Transverse colon (tissue), 4 donors: ENCODE data around the gene PDLIM3. TPM values are rescaled to one million over a fixed set of nuclear protein-coding genes. Genes with fewer than 3 reads are reported as not detected.

ENCODE experiments used
- DNase-seq: peaks from one replicate; pipeline ENCODE4 v3.0.0-alpha.2; 2019
- H3K27ac ChIP-seq, 4 donors: fragments of 200-600 bp; sonication (generic); 2 replicates each; pipeline ENCODE4 v1.5.1; 2016 to 2018; ENCODE audit warnings: inconsistent platforms in 4 of 4
- H3K27me3 ChIP-seq: fragments of 200-600 bp; sonication (generic); 2 replicates; pipeline ENCODE4 v1.5.1; 2017; ENCODE audit warnings: inconsistent platforms
- H3K36me3 ChIP-seq, 4 donors: fragments of 200-600 bp; sonication (generic); 2 replicates each; pipeline ENCODE4 v1.5.1; 2017 to 2019; ENCODE audit warnings: inconsistent platforms in 4 of 4
- H3K4me1 ChIP-seq, 4 donors: fragments of 200-600 bp; sonication (generic); 2 replicates each; pipeline ENCODE4 v1.5.1; 2017 to 2020; ENCODE audit warnings: inconsistent platforms in 4 of 4
- H3K4me3 ChIP-seq, 4 donors: fragments of 200-600 bp; sonication (generic); 1 replicate in 1 of 4; 2 replicates in 3 of 4; pipeline versions ENCODE4 v1.5.1 to v1.6.1; 2017 to 2019; ENCODE audit warnings: inconsistent platforms in 4 of 4
- H3K9me3 ChIP-seq, 2 donors: fragments of 200-600 bp; sonication (generic); 2 replicates each; pipeline ENCODE4 v1.5.1; 2017 to 2019; ENCODE audit warnings: inconsistent platforms in 2 of 2
- CTCF ChIP-seq, 5 experiments: fragments of 200-600 bp in 3 of 5; fragments of 450-650 bp in 2 of 5; sonication (generic) in 3 of 5; IDR thresholded peaks; 1 replicate in 2 of 5; 2 replicates in 3 of 5; pipeline ENCODE4 v1.5.1; 2016 to 2017; ENCODE audit warnings: antibody characterized with exemption in 5 of 5, inconsistent platforms in 3 of 5, mild to moderate bottlenecking in 2 of 5, moderate library complexity in 1 of 5
- EP300 ChIP-seq: sonication (generic); formaldehyde crosslinking; IDR thresholded peaks from one replicate; pipeline ENCODE4 v1.6.1; 2017; ENCODE audit warnings: antibody characterized with exemption, low read depth
- POLR2A ChIP-seq: fragments of 450-650 bp; IDR thresholded peaks from one replicate; pipeline ENCODE4 v1.6.1; 2016; ENCODE audit warnings: antibody characterized with exemption, mild to moderate bottlenecking, moderate library complexity
- POLR2AphosphoS5 ChIP-seq, 3 donors: sonication (generic); formaldehyde crosslinking; IDR thresholded peaks; one replicate each; pipeline ENCODE4 v1.6.1; 2016; ENCODE audit warnings: antibody characterized with exemption in 3 of 3
- whole genome bisulfite sequencing, 2 donors: methylation state at CpG; one replicate each; pipeline ENCODE4 v1.1.5; 2018; ENCODE audit warnings: low coverage in 1 of 2; 5-methylcytosine and 5-hydroxymethylcytosine counted together
- in situ Hi-C, 4 donors: fragments of 200-750 bp; cut with MboI; loops; one replicate each; pipeline versions ENCODE4 v1.15.0 to v1.15.1; 2017; ENCODE audit warnings: low sequenced_read_pairs in 3 of 4, low pct_ligation_motif_present in 1 of 4, low pct_unique_long_range_greater_than_20kb in 1 of 4
- intact Hi-C: fragments of 100-400 bp; cut with DNase I; formaldehyde crosslinking; loops from one replicate; pipeline ENCODE4 v1.15.1; 2023; ENCODE audit warnings: low total_unique reads
- total RNA-seq, 4 donors: library from RNA; depleted of rRNA; stranded (reverse); fragments of >200 nt; gene quantifications; one replicate each; pipeline ENCODE4 v1.1.0, GENCODE V29; 2016

PDLIM3 gene
- total RNA-seq, 4 donors from 2014 or later = 81.9 to 209 (median 115) TPM

DNA sequence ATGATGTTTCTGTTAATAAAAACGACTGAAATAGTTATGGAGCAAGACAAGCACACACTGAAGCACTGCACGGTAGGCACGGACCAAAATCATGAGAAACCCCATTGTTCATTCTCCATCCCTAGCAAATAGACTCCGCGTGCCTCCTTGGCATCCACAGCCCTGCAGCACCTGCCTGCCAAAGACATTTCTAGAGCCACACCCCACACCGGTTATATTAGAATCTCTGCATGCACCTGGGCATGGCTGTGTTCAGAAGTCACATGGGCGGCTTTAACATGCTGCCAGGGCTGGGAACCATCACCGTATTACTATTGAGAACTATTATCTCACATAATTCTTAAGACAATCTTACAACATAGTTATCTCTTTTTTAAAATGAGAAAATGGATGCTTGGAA is 5.9 kb downstream of the PDLIM3 start:
- intact Hi-C loops (no loop called here), in situ Hi-C loops (no loop called here)
- no peaks in the 10 kb centered on the region for H3K36me3 ChIP-seq
- no peaks in the 10 kb centered on the region for H3K9me3 ChIP-seq
- no peak overlapping the region for H3K4me3 ChIP-seq
- TF ChIP-seq POLR2AphosphoS5 (IDR thresholded peaks at IDR 0.05) = no peak
- no peak for TF ChIP-seq POLR2A
- no peak for TF ChIP-seq EP300
- no peak for TF ChIP-seq CTCF (IDR thresholded peaks at IDR 0.05)
- H3K4me1 ChIP-seq = no peaks in the 10 kb centered on the region
- WGBS, 2 donors = 36 to 41% methylated on average over 3 to 8 of the region's 8 CpGs
- H3K27me3 ChIP-seq = peaks cover 49% of the 10 kb centered on the region
- no peak for DNase-seq
- peak overlapping the region in 3 of 4 donors; percentile 11 to 95 (median 20) for H3K27ac ChIP-seq

DNA sequence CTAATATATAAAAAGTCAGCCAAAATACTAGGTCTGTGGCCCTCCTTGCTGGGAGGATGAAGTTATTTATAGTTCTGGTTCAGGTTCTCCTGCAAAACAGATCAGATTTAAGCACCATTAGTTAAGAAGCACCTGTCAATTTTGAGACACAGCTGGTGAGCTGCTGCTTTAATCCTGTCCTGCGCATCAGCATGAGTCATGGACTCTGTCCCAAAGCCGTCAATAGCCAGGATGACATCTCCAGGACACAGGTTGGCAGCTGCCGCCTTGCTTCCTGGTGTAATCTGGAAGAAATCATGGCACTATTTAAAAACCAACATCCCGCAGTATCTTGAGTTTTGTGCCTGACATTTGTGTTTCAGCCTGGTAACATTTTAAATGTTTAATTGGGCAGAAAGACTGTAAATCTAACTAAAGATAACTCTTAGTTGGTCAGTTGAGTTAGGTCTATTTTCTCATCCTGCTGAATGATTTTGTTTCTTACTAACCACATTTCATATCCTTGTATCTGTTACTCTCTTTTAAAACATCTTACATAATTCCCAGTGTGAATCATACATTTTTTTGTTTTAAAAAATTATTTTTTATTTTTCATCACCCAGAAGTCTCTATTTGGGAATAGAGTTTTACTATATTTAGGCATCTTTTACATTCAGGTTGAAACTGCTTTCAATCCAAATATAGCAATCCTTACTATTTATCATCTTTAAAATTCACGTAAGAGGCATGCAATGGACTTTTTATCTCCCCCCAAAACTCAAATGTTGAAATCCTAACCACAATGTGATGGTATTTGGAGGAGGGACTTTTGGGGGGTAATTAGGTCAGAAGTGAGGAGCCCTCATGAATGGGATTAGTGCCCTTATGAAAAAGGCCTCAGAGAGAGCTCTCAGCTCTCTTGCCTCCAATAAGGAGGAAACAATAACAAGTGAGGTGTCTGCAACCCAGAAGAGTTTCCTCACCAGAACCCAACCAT is 10.1 kb downstream of the PDLIM3 start:
- H3K4me1 ChIP-seq = no peaks in the 10 kb centered on the region
- H3K27me3 ChIP-seq = peaks cover 28% of the 10 kb centered on the region
- no peak for TF ChIP-seq POLR2AphosphoS5 (IDR thresholded peaks at IDR 0.05)
- TF ChIP-seq EP300 = no peak
- no peak for TF ChIP-seq POLR2A
- no peak for TF ChIP-seq CTCF (IDR thresholded peaks at IDR 0.05)
- whole genome bisulfite sequencing, 2 donors = 82 to 84% methylated on average over 2 to 5 of the region's 5 CpGs
- no peaks in the 10 kb centered on the region for H3K9me3 ChIP-seq
- in situ Hi-C loops (no loop called here), intact Hi-C loops (no loop called here)
- no peak for DNase-seq
- no peaks in the 10 kb centered on the region for H3K36me3 ChIP-seq
- peak overlapping the region in 1 of 4 donors; percentile 44 for H3K27ac ChIP-seq
- H3K4me3 ChIP-seq = no peak overlapping the region

- no peaks in the 10 kb centered on the region for H3K4me1 ChIP-seq
- no peak for DNase-seq
- H3K4me3 ChIP-seq = no peak overlapping the region
- TF ChIP-seq EP300 = no peak
- TF ChIP-seq POLR2AphosphoS5 (IDR thresholded peaks at IDR 0.05) = no peak
- TF ChIP-seq CTCF (IDR thresholded peaks at IDR 0.05) = no peak
- TF ChIP-seq POLR2A = no peak
- in situ Hi-C loops (no loop called here), intact Hi-C loops (no loop called here)
- H3K36me3 ChIP-seq = no peaks in the 10 kb centered on the region
- peaks cover 19% of the 10 kb centered on the region for H3K27me3 ChIP-seq
- no peaks in the 10 kb centered on the region for H3K9me3 ChIP-seq
- WGBS, 2 donors = 72% methylated on average over 7 of the region's 7 CpGs; no CpG with 5 or more reads in 1 of the 2 donors
- no peak overlapping the region for H3K27ac ChIP-seq
Observed at GRCh38 chr4:185523862-185524261, 11.4 kb downstream of the PDLIM3 start.

DNA sequence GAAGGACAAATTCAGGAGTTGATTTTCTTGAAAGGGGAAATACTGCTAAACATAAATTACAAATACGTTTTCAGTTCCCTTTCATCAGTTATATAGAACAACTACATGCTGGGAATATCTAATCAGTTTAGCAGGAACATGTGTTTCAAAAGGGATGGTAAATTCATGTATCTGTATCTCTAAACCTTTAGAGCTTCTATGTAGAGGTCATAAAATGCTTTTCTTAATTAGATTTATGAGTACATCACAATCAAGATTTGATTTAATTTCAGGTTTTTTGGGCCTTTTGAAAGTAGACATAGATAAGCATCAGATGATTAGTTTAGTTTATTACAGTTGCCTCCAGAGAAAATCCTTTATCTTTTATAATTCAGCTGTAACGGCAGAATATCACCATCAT is 12.9 kb downstream of the PDLIM3 start:
- H3K36me3 ChIP-seq = no peaks in the 10 kb centered on the region
- WGBS, 2 donors = 65% methylated on average over 2 of the region's 2 CpGs; no CpG with 5 or more reads in 1 of the 2 donors
- intact Hi-C loops (no loop called here), in situ Hi-C loops (no loop called here)
- H3K27me3 ChIP-seq = peaks cover 12% of the 10 kb centered on the region
- no peaks in the 10 kb centered on the region for H3K9me3 ChIP-seq
- H3K4me3 ChIP-seq = no peak overlapping the region
- no peak overlapping the region for H3K27ac ChIP-seq
- TF ChIP-seq CTCF (IDR thresholded peaks at IDR 0.05) (no peak), EP300 (no peak), POLR2AphosphoS5 (IDR thresholded peaks at IDR 0.05) (no peak), POLR2A (no peak)
- H3K4me1 ChIP-seq = no peaks in the 10 kb centered on the region
- DNase-seq = no peak
